ENCODE results near the gene SARDH. TPM values are rescaled to one million over a fixed set of nuclear protein-coding genes. Genes with fewer than 3 reads are reported as not detected.

The SARDH gene
- total RNA-seq, 1 experiment from 2014 or later: 5.3 TPM

DNA sequence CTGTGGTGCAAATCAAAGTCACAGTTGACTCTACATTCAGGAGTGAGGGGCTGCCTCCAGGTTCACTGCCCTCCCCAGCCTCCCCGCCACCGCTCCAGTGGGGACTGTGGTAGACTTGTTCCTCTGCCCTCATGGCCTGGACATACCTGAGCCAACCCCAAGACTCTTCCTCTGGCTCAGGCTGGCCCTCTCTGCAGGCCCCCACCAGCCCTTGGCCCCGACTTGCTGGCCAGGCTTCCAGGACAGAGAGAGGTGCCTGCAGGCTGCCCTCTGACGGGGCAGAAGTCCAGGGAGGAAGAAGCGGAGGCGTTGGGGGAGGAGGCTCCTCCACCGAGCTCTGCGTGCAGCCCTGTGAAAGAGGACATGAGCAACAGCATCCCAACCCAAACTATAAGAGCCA is 2.8 kb upstream of the SARDH start:
- Histone ChIP-seq H3K27me3 (ENCODE audit: insufficient read depth, low read length) (no peaks in the 10 kb centered on the region), H3K9ac (ENCODE audit: extremely low read depth, insufficient read length, low read length) (no peak overlapping the region), H2AK5ac (ENCODE audit: insufficient read length, low read length) (no peak overlapping the region), H4K91ac (ENCODE audit: insufficient read length, low read depth, low read length) (no peak overlapping the region), H3K23me2 (ENCODE audit: insufficient read length, low read depth, low read length, poor library complexity, severe bottlenecking) (peaks cover 2% of the 10 kb centered on the region), H4K5ac (ENCODE audit: insufficient read length, low read depth, low read length) (no peak overlapping the region), H2BK20ac (ENCODE audit: low read depth, low read length, poor library complexity, severe bottlenecking) (no peak overlapping the region), H3K4ac (ENCODE audit: low read depth, low read length) (no peak overlapping the region), H3K9me3 (ENCODE audit: control insufficient read depth, low read depth, low read length) (no peaks in the 10 kb centered on the region), H3K27ac (ENCODE audit: insufficient read length, low read depth, low read length) (no peak overlapping the region), H3K56ac (ENCODE audit: insufficient read length, low read depth, low read length) (no peak overlapping the region), H2BK12ac (ENCODE audit: insufficient read length, low read depth, low read length) (no peak overlapping the region), H4K8ac (replicated peaks; ENCODE audit: insufficient read length, low read depth, low read length) (no peak overlapping the region), H3K23ac (ENCODE audit: insufficient read length, low read depth, low read length) (no peak overlapping the region), H3T11ph (ENCODE audit: low read length) (no peak overlapping the region), H3K14ac (ENCODE audit: insufficient read depth, low read length) (no peak overlapping the region), H3K18ac (ENCODE audit: insufficient read length, low read depth, low read length) (no peak overlapping the region), H2BK5ac (ENCODE audit: insufficient read length, low read length) (no peak overlapping the region), H2BK120ac (ENCODE audit: low read depth, low read length, poor library complexity, severe bottlenecking) (no peak overlapping the region), H3K4me1 (ENCODE audit: insufficient read depth, low read length) (no peaks in the 10 kb centered on the region), H4K20me1 (ENCODE audit: control insufficient read depth, insufficient read depth, insufficient read length) (no peaks in the 10 kb centered on the region), H3K79me1 (ENCODE audit: insufficient read depth, low read depth, low read length, poor library complexity, severe bottlenecking) (no peaks in the 10 kb centered on the region), H2BK15ac (ENCODE audit: low read depth, low read length) (no peak overlapping the region), H3K79me2 (ENCODE audit: insufficient read depth, low read length) (no peaks in the 10 kb centered on the region), H3K4me2 (ENCODE audit: insufficient read depth, insufficient read length, low read length) (no peak overlapping the region), H2AFZ (ENCODE audit: low read length) (no peak overlapping the region)
- Mint-ChIP-seq H3K9me3 (peaks cover 3 to 5% of the 10 kb centered on the region in 2 experiments; a peak in 4 of 5 replicates), H3K36me3 (ENCODE audit: insufficient read depth in 1 of 3, low read depth in 3 of 3) (no peaks in the 10 kb centered on the region; a peak in 1 of 7 replicates), H3K4me1 (peaks cover 4 to 21% of the 10 kb centered on the region in 2 experiments), H3K27me3 (ENCODE audit: low read depth) (peaks cover 19% of the 10 kb centered on the region), H3K27ac (no peak overlapping the region), H3K4me3 (no peak overlapping the region)
- TF ChIP-seq, protein P1, sequence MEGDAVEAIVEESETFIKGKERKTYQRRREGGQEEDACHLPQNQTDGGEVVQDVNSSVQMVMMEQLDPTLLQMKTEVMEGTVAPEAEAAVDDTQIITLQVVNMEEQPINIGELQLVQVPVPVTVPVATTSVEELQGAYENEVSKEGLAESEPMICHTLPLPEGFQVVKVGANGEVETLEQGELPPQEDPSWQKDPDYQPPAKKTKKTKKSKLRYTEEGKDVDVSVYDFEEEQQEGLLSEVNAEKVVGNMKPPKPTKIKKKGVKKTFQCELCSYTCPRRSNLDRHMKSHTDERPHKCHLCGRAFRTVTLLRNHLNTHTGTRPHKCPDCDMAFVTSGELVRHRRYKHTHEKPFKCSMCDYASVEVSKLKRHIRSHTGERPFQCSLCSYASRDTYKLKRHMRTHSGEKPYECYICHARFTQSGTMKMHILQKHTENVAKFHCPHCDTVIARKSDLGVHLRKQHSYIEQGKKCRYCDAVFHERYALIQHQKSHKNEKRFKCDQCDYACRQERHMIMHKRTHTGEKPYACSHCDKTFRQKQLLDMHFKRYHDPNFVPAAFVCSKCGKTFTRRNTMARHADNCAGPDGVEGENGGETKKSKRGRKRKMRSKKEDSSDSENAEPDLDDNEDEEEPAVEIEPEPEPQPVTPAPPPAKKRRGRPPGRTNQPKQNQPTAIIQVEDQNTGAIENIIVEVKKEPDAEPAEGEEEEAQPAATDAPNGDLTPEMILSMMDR (conservative IDR thresholded peaks at IDR 0.05): no peak
- WGBS (ENCODE audit: extremely low coverage, insufficient read length, low lambda C conversion rate): no CpG with 5 or more reads among the region's 8 CpGs
- no peak for DNase-seq

Measured in H9 (cell line).